Esophagus squamous epithelium (tissue), 4 donors: ENCODE results near the gene CELF1.

Experiments used
- CTCF ChIP-seq, 6 experiments: fragments of 450-650 bp in 4 of 6; fragments of 200-600 bp in 2 of 6; sonication (generic) in 2 of 6; IDR thresholded peaks; one replicate each; pipeline ENCODE4 v1.5.1; 2016 to 2019; ENCODE audit warnings: antibody characterized with exemption in 6 of 6, mild to moderate bottlenecking in 4 of 6, moderate library complexity in 4 of 6
- POLR2A ChIP-seq, 4 donors: fragments of 450-650 bp; IDR thresholded peaks; one replicate each; pipeline ENCODE4 v1.6.1; 2017; ENCODE audit warnings: antibody characterized with exemption in 4 of 4, mild to moderate bottlenecking in 4 of 4, moderate library complexity in 3 of 4

- no peak for TF ChIP-seq CTCF (IDR thresholded peaks at IDR 0.05)
- TF ChIP-seq POLR2A (IDR thresholded peaks at IDR 0.05): no peak
These were observed 56.1 kb downstream of the CELF1 start for GRCh38 chr11:47496808-47497207.
